Cardiac muscle cell (in vitro differentiated cells and primary cell): ENCODE data around the gene SLC25A42. TPM values are rescaled to one million over a fixed set of nuclear protein-coding genes. Genes with fewer than 3 reads are reported as not detected.

Source experiments
- DNase-seq, 2 donors: peaks; one replicate each; pipeline versions ENCODE4 v3.0.0 to v3.0.0-alpha.2; 2010 to 2017; ENCODE audit warnings: low read depth in 1 of 2, low spot score in 1 of 2
- H3K27ac ChIP-seq: fragments of 200-600 bp; sonication (generic); 2 replicates; pipeline ENCODE4 v1.5.1; 2016
- H3K27me3 ChIP-seq: fragments of 200-600 bp; sonication (generic); 2 replicates; pipeline ENCODE4 v1.6.0; 2016; ENCODE audit warnings: control low read depth
- H3K36me3 ChIP-seq: fragments of 200-600 bp; sonication (generic); 2 replicates; pipeline ENCODE4 v1.5.1; 2016; ENCODE audit warnings: control low read depth
- H3K4me1 ChIP-seq: fragments of 200-600 bp; sonication (generic); 2 replicates; pipeline ENCODE4 v1.8.1; 2017; ENCODE audit warnings: low read depth, mild to moderate bottlenecking, mixed run types
- H3K4me3 ChIP-seq: fragments of 200-600 bp; sonication (generic); 2 replicates; pipeline ENCODE4 v1.5.1; 2016; ENCODE audit warnings: mild to moderate bottlenecking
- H3K9me3 ChIP-seq: fragments of 200-600 bp; sonication (generic); 2 replicates; pipeline ENCODE4 v1.5.1; 2017; ENCODE audit warnings: low read depth, mild to moderate bottlenecking, control low read depth
- polyA plus RNA-seq: library from polyadenylated mRNA; unstranded; fragments of >200 nt; fragmentation: Nextera tagmentation; extraction: Ambion mirVana; gene quantifications from 2 replicates; pipeline ENCODE4 v1.2.1, GENCODE V29; 2016
- total RNA-seq: library from RNA; depleted of rRNA; stranded (reverse); fragments of >200 nt; gene quantifications from 2 replicates; pipeline ENCODE4 v1.2.3, GENCODE V29; 2016
- TF ChIP-seq, protein P1 (sequence below): IDR thresholded peaks from 2 replicates; pipeline ENCODE4 v1.5.1; 2012; ENCODE audit warnings: low read depth, mild to moderate bottlenecking, low read length

The SLC25A42 gene
- total and polyA plus RNA-seq, 2 experiments from 2014 or later = 30.4 to 31.3 TPM

DNA sequence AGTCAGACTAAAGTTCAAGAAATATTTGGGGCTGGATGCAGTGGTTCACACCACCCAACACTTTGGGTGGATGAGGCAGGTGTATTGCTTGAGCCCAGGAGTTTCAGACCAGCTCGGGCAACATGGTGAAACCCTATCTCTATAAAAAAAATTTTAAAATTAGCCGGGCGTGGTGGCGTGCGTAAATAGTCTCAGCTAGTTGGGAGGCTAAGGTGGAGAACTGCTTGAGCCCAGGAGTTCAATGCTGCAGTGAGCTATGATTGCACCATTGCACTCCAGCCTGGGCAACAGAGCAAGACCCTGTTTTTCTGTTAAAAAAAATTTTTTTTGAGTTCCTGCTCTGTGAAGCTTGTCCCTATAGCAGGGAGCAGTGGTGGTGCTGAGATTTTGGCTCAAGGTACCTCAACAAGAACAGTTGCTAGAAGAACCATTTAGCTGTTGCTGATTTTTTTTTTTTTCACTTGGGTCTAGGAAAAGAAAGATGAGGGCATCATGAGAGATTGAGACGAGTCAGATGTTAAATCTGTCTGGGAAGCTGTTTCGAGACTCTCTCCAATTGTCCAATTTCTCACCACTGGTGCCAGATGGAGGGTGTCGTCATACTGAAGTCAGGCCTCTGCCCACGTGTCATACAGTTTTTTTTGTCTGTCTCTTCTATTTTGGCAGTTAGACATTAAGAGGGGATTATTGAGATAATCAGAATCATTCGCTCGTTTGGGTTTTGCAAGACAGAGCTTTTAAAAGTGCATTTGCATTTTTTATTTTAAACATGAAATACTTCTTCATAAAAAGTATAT lies 3.7 kb downstream of the SLC25A42 start:
- Histone ChIP-seq H3K4me1 (peaks cover 17% of the 10 kb centered on the region), H3K36me3 (no peaks in the 10 kb centered on the region), H3K27me3 (no peaks in the 10 kb centered on the region), H3K4me3 (no peak overlapping the region), H3K27ac (no peak overlapping the region), H3K9me3 (no peaks in the 10 kb centered on the region)
- TF ChIP-seq, protein P1, sequence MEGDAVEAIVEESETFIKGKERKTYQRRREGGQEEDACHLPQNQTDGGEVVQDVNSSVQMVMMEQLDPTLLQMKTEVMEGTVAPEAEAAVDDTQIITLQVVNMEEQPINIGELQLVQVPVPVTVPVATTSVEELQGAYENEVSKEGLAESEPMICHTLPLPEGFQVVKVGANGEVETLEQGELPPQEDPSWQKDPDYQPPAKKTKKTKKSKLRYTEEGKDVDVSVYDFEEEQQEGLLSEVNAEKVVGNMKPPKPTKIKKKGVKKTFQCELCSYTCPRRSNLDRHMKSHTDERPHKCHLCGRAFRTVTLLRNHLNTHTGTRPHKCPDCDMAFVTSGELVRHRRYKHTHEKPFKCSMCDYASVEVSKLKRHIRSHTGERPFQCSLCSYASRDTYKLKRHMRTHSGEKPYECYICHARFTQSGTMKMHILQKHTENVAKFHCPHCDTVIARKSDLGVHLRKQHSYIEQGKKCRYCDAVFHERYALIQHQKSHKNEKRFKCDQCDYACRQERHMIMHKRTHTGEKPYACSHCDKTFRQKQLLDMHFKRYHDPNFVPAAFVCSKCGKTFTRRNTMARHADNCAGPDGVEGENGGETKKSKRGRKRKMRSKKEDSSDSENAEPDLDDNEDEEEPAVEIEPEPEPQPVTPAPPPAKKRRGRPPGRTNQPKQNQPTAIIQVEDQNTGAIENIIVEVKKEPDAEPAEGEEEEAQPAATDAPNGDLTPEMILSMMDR = no peak
- DNase-seq = no peak

DNA sequence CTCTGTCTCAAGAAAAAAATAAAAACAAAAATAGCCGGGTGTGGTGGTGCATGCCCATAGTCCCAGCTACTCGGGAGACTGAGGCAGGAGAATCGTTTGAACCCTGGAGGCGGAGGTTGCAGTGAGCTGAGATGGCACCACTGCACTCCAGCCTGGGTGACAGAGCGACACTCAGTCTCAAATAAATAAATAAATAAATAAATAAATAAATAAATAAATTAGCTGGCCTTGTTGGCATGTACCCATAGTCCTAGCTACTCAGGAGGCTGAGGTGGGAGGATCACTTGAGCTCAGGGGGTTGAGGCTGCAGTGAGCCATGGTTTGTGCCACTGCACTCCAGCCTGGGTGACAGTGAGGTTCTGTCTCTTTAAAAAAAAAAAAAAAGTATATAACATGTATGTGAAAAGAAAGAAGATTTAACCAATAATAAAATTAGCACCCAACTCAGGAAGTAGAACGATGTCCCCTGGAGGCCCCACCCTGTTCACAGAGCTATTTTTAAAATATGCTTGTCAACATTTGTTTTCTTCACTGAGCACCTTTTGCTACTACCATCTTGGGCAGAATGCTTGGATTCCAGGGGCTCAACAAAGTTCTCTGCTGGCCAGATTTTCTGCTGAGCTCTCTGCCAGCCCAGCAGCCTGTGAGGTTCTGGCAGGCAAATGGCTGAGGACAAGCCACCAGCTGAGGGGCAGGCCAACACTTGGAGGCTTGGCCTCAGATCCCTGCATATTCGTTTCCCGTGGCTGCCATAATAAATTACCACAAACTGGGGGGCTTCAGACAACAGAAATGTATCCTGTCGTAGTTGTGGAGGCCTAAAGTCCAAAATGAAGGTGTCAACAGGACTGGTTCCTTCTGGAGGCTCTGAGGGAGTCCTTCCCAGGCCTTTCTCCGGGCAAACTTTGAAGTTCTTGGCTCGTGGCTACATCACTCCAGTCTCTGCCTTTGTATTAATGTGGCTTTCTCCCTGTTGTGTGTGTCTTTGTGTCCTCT lies 5.2 kb downstream of the SLC25A42 start:
- no peak for DNase-seq
- no peaks in the 10 kb centered on the region for H3K27me3 ChIP-seq
- H3K27ac ChIP-seq = no peak overlapping the region
- H3K9me3 ChIP-seq = no peaks in the 10 kb centered on the region
- no peaks in the 10 kb centered on the region for H3K36me3 ChIP-seq
- no peak overlapping the region for H3K4me3 ChIP-seq
- TF ChIP-seq, protein P1 = no peak
- peaks cover 11% of the 10 kb centered on the region for H3K4me1 ChIP-seq

DNA sequence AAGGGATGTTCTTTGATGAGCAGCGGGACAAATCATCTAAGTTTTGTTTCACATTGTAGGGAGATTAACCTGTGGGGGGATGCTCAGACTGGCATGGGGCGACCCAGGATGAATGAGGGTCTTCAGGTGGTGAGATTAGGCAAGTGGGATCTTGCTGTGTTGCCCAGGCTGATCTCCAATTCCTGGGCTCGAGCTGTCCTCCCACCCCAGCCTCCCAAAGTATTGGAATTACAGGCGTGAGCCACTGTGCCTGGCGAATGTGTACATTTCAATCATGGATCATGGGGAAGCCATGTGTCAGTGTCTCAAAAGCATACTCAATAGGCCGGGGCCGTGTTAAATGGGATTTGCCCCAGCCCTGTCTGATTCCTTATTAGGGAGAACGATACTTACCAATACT lies 8.1 kb downstream of the SLC25A42 start:
- H3K9me3 ChIP-seq = no peaks in the 10 kb centered on the region
- no peaks in the 10 kb centered on the region for H3K4me1 ChIP-seq
- TF ChIP-seq, protein P1 = no peak
- no peaks in the 10 kb centered on the region for H3K36me3 ChIP-seq
- DNase-seq = no peak
- H3K27ac ChIP-seq = no peak overlapping the region
- no peaks in the 10 kb centered on the region for H3K27me3 ChIP-seq
- no peak overlapping the region for H3K4me3 ChIP-seq

DNA sequence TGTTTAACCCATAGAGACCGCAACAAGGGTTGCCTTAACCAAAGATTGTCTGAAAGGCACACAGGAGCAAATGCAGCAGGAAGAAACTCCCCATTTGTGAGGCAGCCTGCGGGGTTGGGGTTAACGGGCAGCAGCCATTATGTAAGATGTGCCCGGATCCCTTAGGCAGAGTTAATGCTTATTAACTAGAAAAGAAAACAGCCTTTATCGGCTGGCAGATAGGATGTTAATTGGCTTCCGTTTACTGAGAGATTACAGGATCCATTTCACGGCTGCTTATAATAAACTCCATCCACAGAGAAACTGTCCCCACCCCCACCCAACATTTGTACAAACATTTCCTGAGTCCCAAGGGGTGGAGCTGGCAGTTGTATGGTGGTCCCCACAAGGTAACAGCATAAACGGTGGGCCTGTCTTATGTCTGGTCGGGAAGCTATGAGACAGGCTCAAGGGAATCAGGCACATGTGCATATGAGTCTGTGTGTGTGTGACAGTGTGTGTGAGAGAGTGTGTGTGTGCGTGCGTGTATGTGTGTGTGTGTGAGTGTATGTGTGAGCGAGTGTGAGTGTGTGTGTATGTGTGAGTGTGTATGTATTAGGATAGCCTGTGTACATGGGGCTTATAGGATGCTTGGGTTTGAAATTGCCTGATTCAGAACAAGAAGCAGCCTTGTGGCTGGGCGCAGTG lies 10.5 kb downstream of the SLC25A42 start:
- Histone ChIP-seq H3K27me3 (no peaks in the 10 kb centered on the region), H3K9me3 (no peaks in the 10 kb centered on the region), H3K4me1 (no peaks in the 10 kb centered on the region), H3K27ac (no peak overlapping the region), H3K36me3 (no peaks in the 10 kb centered on the region), H3K4me3 (no peak overlapping the region)
- no peak for DNase-seq
- TF ChIP-seq, protein P1 = no peak

DNA sequence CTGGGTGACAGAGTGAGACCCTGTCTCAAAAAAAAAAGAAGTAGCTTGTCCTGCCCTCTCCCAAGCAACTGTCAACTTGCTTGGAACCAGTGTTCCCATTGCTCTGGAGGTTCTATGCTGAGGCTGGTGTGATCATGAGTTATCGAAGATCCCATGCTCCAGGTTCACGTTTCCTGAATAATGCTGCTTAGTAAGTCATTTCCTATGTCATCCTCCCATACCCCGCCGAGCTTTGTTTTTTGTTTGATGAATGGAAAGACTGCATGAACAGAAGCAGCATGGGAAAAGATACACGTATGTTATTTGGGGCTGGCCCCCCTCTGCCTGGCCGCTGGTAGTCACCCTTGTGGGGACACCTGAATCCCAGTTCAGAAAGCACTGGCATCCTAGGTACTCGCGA lies 11.3 kb downstream of the SLC25A42 start:
- no peak overlapping the region for H3K27ac ChIP-seq
- H3K4me3 ChIP-seq = no peak overlapping the region
- H3K27me3 ChIP-seq = no peaks in the 10 kb centered on the region
- no peaks in the 10 kb centered on the region for H3K4me1 ChIP-seq
- no peaks in the 10 kb centered on the region for H3K9me3 ChIP-seq
- TF ChIP-seq, protein P1 = no peak
- H3K36me3 ChIP-seq = no peaks in the 10 kb centered on the region
- no peak for DNase-seq
